ENCODE results near the gene NLGN1. TPM values are rescaled to one million over a fixed set of nuclear protein-coding genes. Genes with fewer than 3 reads are reported as not detected.

NLGN1 gene
- total RNA-seq, 4 donors from 2014 or later, result 2.2 to 5.8 (median 3.0) TPM

GRCh38 chr3:174310475-174310983, 913.0 kb downstream of the NLGN1 start:
- no peaks in the 10 kb centered on the region for H3K4me1 ChIP-seq
- no peak overlapping the region for H3K4me3 ChIP-seq
- H3K9me3 ChIP-seq, result no peaks in the 10 kb centered on the region
- no peaks in the 10 kb centered on the region for H3K27me3 ChIP-seq
- H3K27ac ChIP-seq, result no peak overlapping the region
- no peaks in the 10 kb centered on the region for H3K36me3 ChIP-seq
- no peak for TF ChIP-seq EP300 (IDR thresholded peaks at IDR 0.05)
- no peak for TF ChIP-seq CTCF (IDR thresholded peaks at IDR 0.05)
- WGBS, result 76% methylated on average over 7 of the region's 7 CpGs
- DNase-seq (ENCODE audit: low spot score in 2 of 2), result no peak

GRCh38 chr3:174315225-174315624, 917.7 kb downstream of the NLGN1 start:
- Histone ChIP-seq H3K4me1 (no peaks in the 10 kb centered on the region), H3K27ac (no peak overlapping the region), H3K4me3 (no peak overlapping the region), H3K36me3 (no peaks in the 10 kb centered on the region), H3K27me3 (no peaks in the 10 kb centered on the region), H3K9me3 (no peaks in the 10 kb centered on the region)
- TF ChIP-seq POLR2AphosphoS5 (IDR thresholded peaks at IDR 0.05), result no peak
- TF ChIP-seq CTCF (IDR thresholded peaks at IDR 0.05), result no peak
- no peak for TF ChIP-seq POLR2A (IDR thresholded peaks at IDR 0.05)
- TF ChIP-seq EP300 (IDR thresholded peaks at IDR 0.05), result no peak
- 59% methylated on average over 2 of the region's 2 CpGs for WGBS
- no peak for DNase-seq (ENCODE audit: low spot score in 2 of 2)

- TF ChIP-seq POLR2AphosphoS5 (IDR thresholded peaks at IDR 0.05), result no peak
- no peak for TF ChIP-seq CTCF (IDR thresholded peaks at IDR 0.05)
- TF ChIP-seq POLR2A (IDR thresholded peaks at IDR 0.05), result no peak
- no peak for TF ChIP-seq EP300 (IDR thresholded peaks at IDR 0.05)
- no peaks in the 10 kb centered on the region for H3K27me3 ChIP-seq
- H3K4me3 ChIP-seq, result no peak overlapping the region
- no peak overlapping the region for H3K27ac ChIP-seq
- no peaks in the 10 kb centered on the region for H3K4me1 ChIP-seq
- no peak for DNase-seq (ENCODE audit: low spot score in 2 of 2)
- 88% methylated on average over 1 of the region's 1 CpG for WGBS
- no peaks in the 10 kb centered on the region for H3K9me3 ChIP-seq
- no peaks in the 10 kb centered on the region for H3K36me3 ChIP-seq
Observed at GRCh38 chr3:174317005-174317404, 919.5 kb downstream of the NLGN1 start.

GRCh38 chr3:174318181-174318580, 920.6 kb downstream of the NLGN1 start:
- no peak overlapping the region for H3K27ac ChIP-seq
- DNase-seq (ENCODE audit: low spot score in 2 of 2), result no peak
- H3K4me3 ChIP-seq, result no peak overlapping the region
- 88% methylated on average over 4 of the region's 4 CpGs for WGBS
- no peaks in the 10 kb centered on the region for H3K4me1 ChIP-seq
- H3K27me3 ChIP-seq, result no peaks in the 10 kb centered on the region
- H3K36me3 ChIP-seq, result no peaks in the 10 kb centered on the region
- no peaks in the 10 kb centered on the region for H3K9me3 ChIP-seq
- no peak for TF ChIP-seq POLR2AphosphoS5 (IDR thresholded peaks at IDR 0.05)
- TF ChIP-seq EP300 (IDR thresholded peaks at IDR 0.05), result no peak
- no peak for TF ChIP-seq CTCF (IDR thresholded peaks at IDR 0.05)
- no peak for TF ChIP-seq POLR2A (IDR thresholded peaks at IDR 0.05)

- no peak overlapping the region for H3K4me3 ChIP-seq
- H3K4me1 ChIP-seq, result peaks cover 3% of the 10 kb centered on the region
- TF ChIP-seq CTCF (IDR thresholded peaks at IDR 0.05), result no peak
- TF ChIP-seq POLR2AphosphoS5 (IDR thresholded peaks at IDR 0.05), result no peak
- no peak for TF ChIP-seq POLR2A (IDR thresholded peaks at IDR 0.05)
- no peak for TF ChIP-seq EP300 (IDR thresholded peaks at IDR 0.05)
- DNase-seq (ENCODE audit: low spot score in 2 of 2), result no peak
- no peaks in the 10 kb centered on the region for H3K9me3 ChIP-seq
- no peaks in the 10 kb centered on the region for H3K36me3 ChIP-seq
- no peaks in the 10 kb centered on the region for H3K27me3 ChIP-seq
- no peak overlapping the region for H3K27ac ChIP-seq
- 60% methylated on average over 1 of the region's 1 CpG for WGBS
Observed at GRCh38 chr3:174321548-174321947, 924.0 kb downstream of the NLGN1 start.

Measured in suprapubic skin (tissue), 4 donors.